Measurements from ENCODE around the gene GSG1L2. TPM values are rescaled to one million over a fixed set of nuclear protein-coding genes. Genes with fewer than 3 reads are reported as not detected.

The GSG1L2 gene
- total and polyA plus RNA-seq, 2 donors (not counting 3 experiments of a cell fraction or from before 2014, with no cell fraction given) = not detected

- Histone ChIP-seq H3K4me1 (ENCODE audit: control insufficient read depth, extremely low read depth, insufficient read depth, low read length) (no peaks in the 10 kb centered on the region), H3K79me2 (ENCODE audit: control insufficient read depth, insufficient read depth, low read length) (no peaks in the 10 kb centered on the region), H4K20me1 (replicated peaks; ENCODE audit: control insufficient read depth, extremely low read depth, insufficient read depth, low read length) (no peaks in the 10 kb centered on the region), H3K4me3 (replicated peaks in 1 of 3; ENCODE audit: insufficient read depth in 1 of 3, low read depth in 1 of 3, low read length in 3 of 3) (no peak overlapping the region), H2AFZ (ENCODE audit: low read depth, low read length) (no peak overlapping the region), H3K36me3 (ENCODE audit: control insufficient read depth in 2 of 2, extremely low read depth in 1 of 2, insufficient read depth in 2 of 2, low read length in 2 of 2) (no peaks in the 10 kb centered on the region), H3K27me3 (ENCODE audit: control insufficient read depth in 2 of 2, insufficient read depth in 2 of 2, low read length in 2 of 2) (no peaks in the 10 kb centered on the region), H3K27ac (ENCODE audit: insufficient read depth, low read depth, low read length) (no peak overlapping the region), H3K9me3 (replicated peaks; ENCODE audit: control insufficient read depth, insufficient read depth, low read length) (peaks cover 4% of the 10 kb centered on the region), H3K9ac (replicated peaks; ENCODE audit: extremely low read depth, insufficient read depth, low read length) (no peak overlapping the region), H3K9me1 (replicated peaks; ENCODE audit: control insufficient read depth, extremely low read depth, insufficient read depth, low read length) (no peaks in the 10 kb centered on the region), H3K4me2 (ENCODE audit: insufficient read depth, low read length) (no peak overlapping the region)
- BruUV-seq (replicated peaks) = no TSS peak
- TF ChIP-seq CTCF (IDR thresholded peaks at IDR 0.05; ENCODE audit: extremely low read depth in 1 of 2, insufficient read depth in 1 of 2, low read depth in 1 of 2, low read length in 2 of 2) (no peak), MYC (IDR thresholded peaks at IDR 0.05; ENCODE audit: low read depth, low read length) (no peak), EZH2 (IDR thresholded peaks at IDR 0.05; ENCODE audit: borderline replicate concordance, low read depth, low read length, severe bottlenecking) (no peak), GATA2 (IDR thresholded peaks at IDR 0.05; ENCODE audit: insufficient read depth, insufficient read length, low read depth, low read length) (no peak), POLR2A (IDR thresholded peaks at IDR 0.05; ENCODE audit: low read depth, low read length) (no peak), POLR2AphosphoS5 (IDR thresholded peaks at IDR 0.05; ENCODE audit: insufficient read depth, low read depth, low read length) (no peak), JUN (IDR thresholded peaks at IDR 0.05; ENCODE audit: borderline replicate concordance, insufficient read depth, insufficient read length, low read depth) (no peak), FOS (IDR thresholded peaks at IDR 0.05; ENCODE audit: borderline replicate concordance, insufficient read depth, low read length) (no peak)
- TF ChIP-seq, protein P1, sequence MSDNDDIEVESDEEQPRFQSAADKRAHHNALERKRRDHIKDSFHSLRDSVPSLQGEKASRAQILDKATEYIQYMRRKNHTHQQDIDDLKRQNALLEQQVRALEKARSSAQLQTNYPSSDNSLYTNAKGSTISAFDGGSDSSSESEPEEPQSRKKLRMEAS (IDR thresholded peaks at IDR 0.05; ENCODE audit: insufficient read depth, insufficient read length) = no peak
- intact Hi-C loops (cut with micrococcal nuclease) (no loop called here), dilution Hi-C loops (cut with MboI; ENCODE audit: extremely low pct_ligation_motif_present, low sequenced_read_pairs) (no loop called here)
- DNase-seq (ENCODE audit: low read depth, low spot score) (no peak), FAIRE-seq (no peak)
- ChIA-PET CTCF (no interaction called here), POLR2A (no interaction called here)
Observed at GRCh38 chr17:9854255-9854654, 32.4 kb upstream of the GSG1L2 start.
